GM12891 (cell line): Measurements from ENCODE around the gene NUDT16.

Experiments used
- PAX5 ChIP-seq: IDR thresholded peaks from 2 replicates; pipeline ENCODE4 v1.6.1; 2011; ENCODE audit warnings: low read length, moderate library complexity, mild to moderate bottlenecking; ENCODE audit not compliant: insufficient read depth, severe bottlenecking
- POLR2A ChIP-seq: IDR thresholded peaks from 2 replicates; pipeline ENCODE4 v1.6.1; 2011; ENCODE audit warnings: low read depth, low read length, control low read depth
- POLR2AphosphoS5 ChIP-seq: IDR thresholded peaks from 2 replicates; pipeline ENCODE4 v1.6.1; 2011; ENCODE audit warnings: low read depth, low read length, control low read depth
- POU2F2 ChIP-seq: IDR thresholded peaks from 2 replicates; pipeline ENCODE4 v1.6.1; 2011; ENCODE audit warnings: low read depth, mild to moderate bottlenecking, control low read depth, low read length, moderate library complexity
- SPI1 ChIP-seq: IDR thresholded peaks from 2 replicates; pipeline ENCODE4 v1.6.1; 2011; ENCODE audit warnings: low read depth, low read length, control low read depth
- TAF1 ChIP-seq: IDR thresholded peaks from 2 replicates; pipeline ENCODE4 v1.6.1; 2011; ENCODE audit warnings: low read depth, low read length, control low read depth

- TF ChIP-seq POLR2AphosphoS5 (no peak), POLR2A (no peak), POU2F2 (no peak), TAF1 (no peak), PAX5 (no peak), SPI1 (no peak)
These were observed 19.8 kb upstream of the NUDT16 start for GRCh38 chr3:131361464-131362421.
